K562 (cell line): ENCODE data around the gene NUTF2. TPM values are rescaled to one million over a fixed set of nuclear protein-coding genes. Genes with fewer than 3 reads are reported as not detected.

Experiments
- FIP1L1 ChIP-seq: fragments of 200-400 bp; formaldehyde crosslinking; IDR thresholded peaks from 2 replicates; pipeline ENCODE4 v1.6.1; 2018; ENCODE audit warnings: mild to moderate bottlenecking, low read depth, low read length; ENCODE audit not compliant: poor library complexity, severe bottlenecking
- HNRNPH1 ChIP-seq: fragments of 200-400 bp; formaldehyde crosslinking; optimal IDR thresholded peaks from 2 replicates; pipeline ENCODE3; 2017; ENCODE audit warnings: low read depth, mild to moderate bottlenecking, low read length, moderate library complexity
- JUND ChIP-seq, 2 experiments: IDR thresholded peaks; 2 replicates in 1 of 2; 3 replicates in 1 of 2; pipeline ENCODE4 v1.6.1; 2011; ENCODE audit warnings: borderline replicate concordance in 2 of 2, low read depth in 2 of 2, low read length in 2 of 2, improper control_type of control experiment in 1 of 2, missing biosample characterization in 1 of 2, missing genetic modification characterization in 1 of 2, missing genetic modification reagents in 1 of 2
- NFATC3 ChIP-seq: fragments of 450-650 bp; IDR thresholded peaks from 2 replicates; pipeline ENCODE4 v1.6.1; 2017; ENCODE audit warnings: mild to moderate bottlenecking
- NFRKB ChIP-seq: fragments of 450-650 bp; IDR thresholded peaks from 2 replicates; pipeline ENCODE4 v1.6.1; 2016; ENCODE audit warnings: low read depth
- POLR2AphosphoS5 ChIP-seq: IDR thresholded peaks from 2 replicates; pipeline ENCODE4 v1.6.1; 2011; ENCODE audit warnings: mild to moderate bottlenecking, low read depth, low read length, moderate library complexity; ENCODE audit not compliant: control insufficient read depth, insufficient read depth
- USF1 ChIP-seq: sonication (generic); formaldehyde crosslinking; IDR thresholded peaks from 2 replicates; pipeline ENCODE4 v1.9.0; 2022; ENCODE audit warnings: mild to moderate bottlenecking, missing genetic modification reagents
- ZNF407 ChIP-seq: fragments of 450-650 bp; IDR thresholded peaks from 2 replicates; pipeline ENCODE4 v1.6.1; 2016; ENCODE audit warnings: low read depth
- ZNF609 ChIP-seq: sonication (generic); formaldehyde crosslinking; IDR thresholded peaks from 2 replicates; pipeline ENCODE4 v1.8.1; 2023; ENCODE audit warnings: missing genetic modification reagents, mild to moderate bottlenecking, borderline replicate concordance
- polyA plus RNA-seq, 8 experiments: library from polyadenylated mRNA; depleted of rRNA in 4 of 8; stranded (reverse) in 5 of 8; unstranded in 3 of 8; fragments of >200 nt; fragmentation: Nextera tagmentation in 2 of 8; fragmentation: Illumina TruSeq in 1 of 8; extraction: Ambion mirVana in 2 of 8; extraction: Trizol in 1 of 8; gene quantifications; 2 replicates each; pipeline versions ENCODE4 v1.2.1 to v1.2.3, GENCODE V29; 2011 to 2014; ENCODE audit warnings: inconsistent platforms in 1 of 8, missing spikeins in 1 of 8
- total RNA-seq, 7 experiments: library from RNA; depleted of rRNA in 6 of 7; stranded (reverse); fragments of >200 nt in 6 of 7; fragmentation: Illumina TruSeq in 2 of 7; extraction: Trizol in 2 of 7; gene quantifications; 2 replicates each; pipeline versions ENCODE4 v1.2.1 to v1.2.3, GENCODE V29; 2011 to 2021; ENCODE audit warnings: low replicate concordance in 1 of 7
- TF ChIP-seq, protein P1 (sequence below): IDR thresholded peaks from 3 replicates; pipeline ENCODE4 v1.6.1; 2011; ENCODE audit warnings: borderline replicate concordance, mild to moderate bottlenecking; ENCODE audit not compliant: insufficient read length, insufficient read depth

Gene NUTF2
- total and polyA plus RNA-seq, 9 of the 15 experiments (the other 6 are each of a cell fraction or from before 2014, with no cell fraction given), result 106 to 248 (median 147) TPM

DNA sequence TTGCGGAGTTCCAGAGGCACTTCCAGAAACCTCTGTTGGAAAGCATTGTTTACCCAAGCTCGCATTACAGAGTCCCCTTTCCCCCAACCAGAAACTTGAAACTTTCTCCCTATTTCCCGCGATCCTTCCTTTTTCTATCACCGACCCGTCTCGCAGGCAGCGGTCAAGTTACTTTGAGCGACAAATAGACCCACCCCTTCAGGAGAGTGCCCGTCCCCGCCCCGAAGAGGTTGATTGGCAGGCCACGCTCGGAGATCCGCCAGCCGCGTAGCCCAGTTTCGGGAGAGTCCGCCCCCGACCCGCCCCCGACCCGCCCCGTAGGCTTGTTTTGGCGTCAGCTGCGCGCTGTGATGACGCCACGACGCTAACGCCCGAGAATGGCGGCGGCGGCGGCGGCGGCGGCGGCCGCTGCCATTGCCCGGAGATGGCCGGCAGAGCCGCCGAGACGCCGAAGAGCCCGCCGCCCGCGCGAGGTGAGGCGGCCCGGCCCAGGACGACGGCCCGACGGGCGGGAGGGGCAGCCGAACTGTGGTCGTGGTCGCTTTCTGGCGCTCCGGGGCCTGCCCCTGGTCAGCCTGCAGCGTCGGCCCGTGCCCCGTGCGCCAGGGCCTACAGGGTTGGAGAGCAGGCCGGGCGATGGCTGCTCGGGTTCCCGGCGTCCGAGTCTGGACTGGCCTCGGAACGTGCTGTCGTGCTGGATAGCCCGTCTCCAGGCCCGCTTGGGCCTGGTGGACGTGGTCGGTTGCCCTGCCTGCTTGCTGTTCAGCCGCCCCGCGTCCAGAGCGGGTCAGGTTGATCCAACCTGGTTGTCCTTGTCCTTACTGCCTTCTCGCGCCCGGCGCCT is 46.4 kb downstream of the NUTF2 start, which contains the start of gene PSKH1 (continued):
- TF ChIP-seq ZNF407 (no peak), NFATC3 (no peak), HNRNPH1 (no peak), JUND (IDR thresholded peaks at IDR 0.05; ENCODE audit: borderline replicate concordance, low read depth, low read length) (peak; percentile 3; the same call in 1 of the 2 replicates), JUND (tag; IDR thresholded peaks at IDR 0.05; ENCODE audit: borderline replicate concordance, low read depth, low read length) (no peak), POLR2AphosphoS5 (peak; percentile 62), ZNF609 (no peak), NFRKB (peak; percentile 28; the same call in 1 of the 2 replicates), FIP1L1 (no peak), USF1 (CRISPR knock-in tag) (no peak)
- TF ChIP-seq, protein P1, sequence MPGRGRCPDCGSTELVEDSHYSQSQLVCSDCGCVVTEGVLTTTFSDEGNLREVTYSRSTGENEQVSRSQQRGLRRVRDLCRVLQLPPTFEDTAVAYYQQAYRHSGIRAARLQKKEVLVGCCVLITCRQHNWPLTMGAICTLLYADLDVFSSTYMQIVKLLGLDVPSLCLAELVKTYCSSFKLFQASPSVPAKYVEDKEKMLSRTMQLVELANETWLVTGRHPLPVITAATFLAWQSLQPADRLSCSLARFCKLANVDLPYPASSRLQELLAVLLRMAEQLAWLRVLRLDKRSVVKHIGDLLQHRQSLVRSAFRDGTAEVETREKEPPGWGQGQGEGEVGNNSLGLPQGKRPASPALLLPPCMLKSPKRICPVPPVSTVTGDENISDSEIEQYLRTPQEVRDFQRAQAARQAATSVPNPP, result no peak
